ENCODE results near the gene PPAT. TPM values are rescaled to one million over a fixed set of nuclear protein-coding genes. Genes with fewer than 3 reads are reported as not detected.

Gene PPAT
- total RNA-seq, 1 experiment from 2014 or later: 38.3 TPM

- H3K9me3 ChIP-seq (ENCODE audit: control insufficient read depth, insufficient read depth, low read depth, low read length): no peaks in the 10 kb centered on the region
- H3K4me1 ChIP-seq (ENCODE audit: control insufficient read depth, insufficient read depth, low read length): peaks cover 15% of the 10 kb centered on the region; the same call in 1 of the 2 replicates
- ChIA-PET POLR2A (no interaction called here), CTCF (no interaction called here)
- no peak overlapping the region for H3K4me3 ChIP-seq (ENCODE audit: low read depth in 2 of 2, low read length in 2 of 2)
- ATAC-seq: no peak
- H3K36me3 ChIP-seq (ENCODE audit: control insufficient read depth, insufficient read depth, low read length): peaks cover 33% of the 10 kb centered on the region
- no peaks in the 10 kb centered on the region for H3K27me3 ChIP-seq (ENCODE audit: control insufficient read depth, insufficient read depth, low read length)
- in situ Hi-C loops (cut with HindIII; ENCODE audit: low pct_unique_long_range_greater_than_20kb, low sequenced_read_pairs) (no loop called here), intact Hi-C loops (cut with micrococcal nuclease; ENCODE audit: unreplicated experiment) (no loop called here)
- H3K27ac ChIP-seq (ENCODE audit: low read length): no peak overlapping the region
- BruUV-seq (replicated peaks): no TSS peak
- TF ChIP-seq POLR2AphosphoS5 (IDR thresholded peaks at IDR 0.05; ENCODE audit: low read depth, low read length) (no peak), CTCF (IDR thresholded peaks at IDR 0.05) (no peak), REST (IDR thresholded peaks at IDR 0.05; ENCODE audit: insufficient read depth in 1 of 2, low read depth in 2 of 2, low read length in 1 of 2) (no peak), SIN3A (IDR thresholded peaks at IDR 0.05; ENCODE audit: borderline replicate concordance, insufficient read depth, low read depth, low read length) (no peak)
- DNase-seq (ENCODE audit: low read depth, low spot score): no peak
These were observed 34.2 kb upstream of the PPAT start for GRCh38 chr4:56469489-56470210.

GRCh38 chr4:56468097-56468422, 32.6 kb upstream of the PPAT start:
- intact Hi-C loops (cut with micrococcal nuclease; ENCODE audit: unreplicated experiment): no loop called here
- Histone ChIP-seq H3K4me3 (ENCODE audit: low read depth in 2 of 2, low read length in 2 of 2) (peak overlapping the region; percentile 98 to 100), H3K27ac (ENCODE audit: low read length) (peak overlapping the region; percentile 98), H3K27me3 (ENCODE audit: control insufficient read depth, insufficient read depth, low read length) (no peaks in the 10 kb centered on the region), H3K36me3 (ENCODE audit: control insufficient read depth, insufficient read depth, low read length) (peaks cover 29% of the 10 kb centered on the region), H3K9me3 (ENCODE audit: control insufficient read depth, insufficient read depth, low read depth, low read length) (no peaks in the 10 kb centered on the region), H3K4me1 (ENCODE audit: control insufficient read depth, insufficient read depth, low read length) (peaks cover 15% of the 10 kb centered on the region; the same call in 1 of the 2 replicates)
- TF ChIP-seq TCF7L2 (IDR thresholded peaks at IDR 0.05; ENCODE audit: low read depth, low read length) (no peak), POLR2AphosphoS5 (IDR thresholded peaks at IDR 0.05; ENCODE audit: low read depth, low read length) (no peak), CTCF (IDR thresholded peaks at IDR 0.05) (no peak)
- DNase-seq (ENCODE audit: low read depth, low spot score): no peak
- CTCF ChIA-PET: no interaction called here
- no TSS peak for BruUV-seq (replicated peaks)
- POLR2A ChIA-PET: no interaction called here
- in situ Hi-C loops (cut with HindIII; ENCODE audit: low pct_unique_long_range_greater_than_20kb, low sequenced_read_pairs): no loop called here
- peak; percentile 68 for ATAC-seq
